Measurements from ENCODE around the gene SLC22A15.

DNA sequence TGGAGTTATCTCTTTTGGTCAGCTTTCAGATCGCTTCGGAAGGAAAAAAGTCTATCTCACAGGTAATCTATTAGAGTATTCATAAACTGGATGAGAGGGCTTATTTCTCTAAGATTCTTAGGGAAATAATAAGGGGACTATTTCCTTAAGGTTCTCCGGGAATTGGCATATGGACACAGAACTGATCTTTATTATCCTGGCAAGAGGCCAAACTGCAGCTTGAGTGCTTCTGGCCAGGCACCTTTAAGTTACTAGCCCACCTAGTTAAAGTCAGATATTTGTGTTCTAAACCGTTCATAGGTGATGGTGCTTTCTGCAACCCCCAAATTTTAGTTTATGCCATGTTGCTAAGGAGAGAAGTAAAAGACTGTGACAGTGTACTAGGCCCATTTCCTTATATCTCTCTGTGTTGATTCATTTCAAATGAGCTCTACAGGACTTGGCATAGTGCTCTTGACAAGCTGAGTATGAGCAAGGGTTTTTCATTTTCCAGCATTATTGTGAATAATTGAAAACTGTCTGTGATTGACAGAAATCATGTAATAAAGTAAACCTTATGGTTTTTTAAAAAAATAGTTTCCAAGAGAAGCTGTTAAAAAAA, 43.4 kb downstream of the SLC22A15 start:
- TF ChIP-seq, protein P1, sequence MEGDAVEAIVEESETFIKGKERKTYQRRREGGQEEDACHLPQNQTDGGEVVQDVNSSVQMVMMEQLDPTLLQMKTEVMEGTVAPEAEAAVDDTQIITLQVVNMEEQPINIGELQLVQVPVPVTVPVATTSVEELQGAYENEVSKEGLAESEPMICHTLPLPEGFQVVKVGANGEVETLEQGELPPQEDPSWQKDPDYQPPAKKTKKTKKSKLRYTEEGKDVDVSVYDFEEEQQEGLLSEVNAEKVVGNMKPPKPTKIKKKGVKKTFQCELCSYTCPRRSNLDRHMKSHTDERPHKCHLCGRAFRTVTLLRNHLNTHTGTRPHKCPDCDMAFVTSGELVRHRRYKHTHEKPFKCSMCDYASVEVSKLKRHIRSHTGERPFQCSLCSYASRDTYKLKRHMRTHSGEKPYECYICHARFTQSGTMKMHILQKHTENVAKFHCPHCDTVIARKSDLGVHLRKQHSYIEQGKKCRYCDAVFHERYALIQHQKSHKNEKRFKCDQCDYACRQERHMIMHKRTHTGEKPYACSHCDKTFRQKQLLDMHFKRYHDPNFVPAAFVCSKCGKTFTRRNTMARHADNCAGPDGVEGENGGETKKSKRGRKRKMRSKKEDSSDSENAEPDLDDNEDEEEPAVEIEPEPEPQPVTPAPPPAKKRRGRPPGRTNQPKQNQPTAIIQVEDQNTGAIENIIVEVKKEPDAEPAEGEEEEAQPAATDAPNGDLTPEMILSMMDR (IDR thresholded peaks at IDR 0.05), result no peak
- no peak for TF ChIP-seq POLR2A (IDR thresholded peaks at IDR 0.05)
